ENCODE data around the gene KCNH3.
A peak's percentile ranks its signal among the peaks of the same experiment; 100 is the strongest.

The KCNH3 gene

DNA sequence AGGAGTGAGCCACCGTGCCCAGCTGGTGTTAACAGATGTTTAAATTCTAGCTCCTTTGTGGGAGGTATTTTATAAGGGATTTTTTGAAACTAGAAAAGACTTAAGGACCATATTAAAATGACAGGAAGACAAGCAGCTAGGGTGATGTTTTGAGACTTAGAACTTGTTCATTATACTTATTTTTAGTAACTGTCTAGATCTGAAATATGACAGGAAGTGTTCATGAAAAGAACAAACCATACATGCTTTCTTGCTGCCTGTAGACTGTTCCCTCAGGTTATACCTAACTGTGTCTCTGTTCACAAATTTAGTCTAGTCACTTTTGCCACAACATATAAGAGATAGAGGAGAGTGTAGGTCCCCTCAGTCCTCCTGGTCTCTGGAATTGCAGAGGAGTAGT lies 36.9 kb upstream of the KCNH3 start:
- H3K9me2 ChIP-seq (replicated peaks; ENCODE audit: low read depth, low read length) = no peaks in the 10 kb centered on the region
- no peak overlapping the region for H3K4me3 ChIP-seq (ENCODE audit: low read length, poor library complexity, severe bottlenecking)
- no peak overlapping the region for H2AFZ ChIP-seq (ENCODE audit: low read length)
- H3K36me3 ChIP-seq (ENCODE audit: insufficient read depth, low read length) = peaks cover 19% of the 10 kb centered on the region; the same call in 1 of the 2 replicates
- H3K9me3 ChIP-seq (ENCODE audit: insufficient read depth, low read depth, low read length) = no peaks in the 10 kb centered on the region
- H3K27me3 ChIP-seq (ENCODE audit: insufficient read depth, low read length, poor library complexity, severe bottlenecking) = no peaks in the 10 kb centered on the region
- no peaks in the 10 kb centered on the region for H3K79me2 ChIP-seq (ENCODE audit: insufficient read depth, low read length)
- peaks cover 4% of the 10 kb centered on the region for H3K4me1 ChIP-seq (ENCODE audit: insufficient read depth, low read length, poor library complexity, severe bottlenecking)
- H3K4me2 ChIP-seq (ENCODE audit: low read depth, low read length, poor library complexity, severe bottlenecking) = peak overlapping the region; percentile 7
- no peaks in the 10 kb centered on the region for H4K20me1 ChIP-seq (ENCODE audit: insufficient read depth, low read length, poor library complexity, severe bottlenecking)
- no peak for TF ChIP-seq EZH2phosphoT487 (IDR thresholded peaks at IDR 0.05; ENCODE audit: borderline replicate concordance)
- TF ChIP-seq, protein P1, sequence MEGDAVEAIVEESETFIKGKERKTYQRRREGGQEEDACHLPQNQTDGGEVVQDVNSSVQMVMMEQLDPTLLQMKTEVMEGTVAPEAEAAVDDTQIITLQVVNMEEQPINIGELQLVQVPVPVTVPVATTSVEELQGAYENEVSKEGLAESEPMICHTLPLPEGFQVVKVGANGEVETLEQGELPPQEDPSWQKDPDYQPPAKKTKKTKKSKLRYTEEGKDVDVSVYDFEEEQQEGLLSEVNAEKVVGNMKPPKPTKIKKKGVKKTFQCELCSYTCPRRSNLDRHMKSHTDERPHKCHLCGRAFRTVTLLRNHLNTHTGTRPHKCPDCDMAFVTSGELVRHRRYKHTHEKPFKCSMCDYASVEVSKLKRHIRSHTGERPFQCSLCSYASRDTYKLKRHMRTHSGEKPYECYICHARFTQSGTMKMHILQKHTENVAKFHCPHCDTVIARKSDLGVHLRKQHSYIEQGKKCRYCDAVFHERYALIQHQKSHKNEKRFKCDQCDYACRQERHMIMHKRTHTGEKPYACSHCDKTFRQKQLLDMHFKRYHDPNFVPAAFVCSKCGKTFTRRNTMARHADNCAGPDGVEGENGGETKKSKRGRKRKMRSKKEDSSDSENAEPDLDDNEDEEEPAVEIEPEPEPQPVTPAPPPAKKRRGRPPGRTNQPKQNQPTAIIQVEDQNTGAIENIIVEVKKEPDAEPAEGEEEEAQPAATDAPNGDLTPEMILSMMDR (conservative IDR thresholded peaks at IDR 0.05; ENCODE audit: low read length) = no peak
- no peak overlapping the region for H3K9ac ChIP-seq (ENCODE audit: low read depth, low read length, poor library complexity, severe bottlenecking)
- no peaks in the 10 kb centered on the region for H3F3A ChIP-seq (ENCODE audit: low read depth)

DNA sequence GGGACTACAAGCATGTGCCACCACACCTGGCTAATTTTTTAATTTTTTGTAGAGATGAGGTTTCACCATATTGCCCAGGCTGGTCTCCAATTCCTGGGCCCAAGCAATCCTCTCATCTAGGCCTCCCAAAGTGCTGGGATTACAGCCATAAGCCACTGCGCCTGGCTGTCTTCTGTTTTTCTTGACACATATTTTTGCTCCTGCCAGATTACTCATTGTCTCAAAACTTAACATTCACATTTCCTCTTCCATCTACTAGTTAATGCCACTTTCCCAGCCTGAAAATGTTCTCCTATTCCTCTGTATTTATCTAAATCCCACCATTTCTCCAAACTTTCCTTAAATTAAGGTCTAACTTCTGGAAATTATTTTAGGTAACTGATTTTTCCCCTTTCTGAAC lies 36.2 kb upstream of the KCNH3 start:
- H3K9me3 ChIP-seq (ENCODE audit: insufficient read depth, low read depth, low read length) = no peaks in the 10 kb centered on the region
- H3K36me3 ChIP-seq (ENCODE audit: insufficient read depth, low read length) = peaks cover 15% of the 10 kb centered on the region; the same call in 1 of the 2 replicates
- H3K4me1 ChIP-seq (ENCODE audit: insufficient read depth, low read length, poor library complexity, severe bottlenecking) = peaks cover 4% of the 10 kb centered on the region
- H3K4me2 ChIP-seq (ENCODE audit: low read depth, low read length, poor library complexity, severe bottlenecking) = no peak overlapping the region
- TF ChIP-seq EZH2phosphoT487 (IDR thresholded peaks at IDR 0.05; ENCODE audit: borderline replicate concordance) = no peak
- TF ChIP-seq, protein P1 (conservative IDR thresholded peaks at IDR 0.05; ENCODE audit: low read length) = no peak
- no peak overlapping the region for H2AFZ ChIP-seq (ENCODE audit: low read length)
- no peak overlapping the region for H3K4me3 ChIP-seq (ENCODE audit: low read length, poor library complexity, severe bottlenecking)
- no peak overlapping the region for H3K9ac ChIP-seq (ENCODE audit: low read depth, low read length, poor library complexity, severe bottlenecking)
- H4K20me1 ChIP-seq (ENCODE audit: insufficient read depth, low read length, poor library complexity, severe bottlenecking) = no peaks in the 10 kb centered on the region
- no peaks in the 10 kb centered on the region for H3K79me2 ChIP-seq (ENCODE audit: insufficient read depth, low read length)
- no peaks in the 10 kb centered on the region for H3F3A ChIP-seq (ENCODE audit: low read depth)
- H3K9me2 ChIP-seq (replicated peaks; ENCODE audit: low read depth, low read length) = no peaks in the 10 kb centered on the region
- H3K27me3 ChIP-seq (ENCODE audit: insufficient read depth, low read length, poor library complexity, severe bottlenecking) = no peaks in the 10 kb centered on the region

DNA sequence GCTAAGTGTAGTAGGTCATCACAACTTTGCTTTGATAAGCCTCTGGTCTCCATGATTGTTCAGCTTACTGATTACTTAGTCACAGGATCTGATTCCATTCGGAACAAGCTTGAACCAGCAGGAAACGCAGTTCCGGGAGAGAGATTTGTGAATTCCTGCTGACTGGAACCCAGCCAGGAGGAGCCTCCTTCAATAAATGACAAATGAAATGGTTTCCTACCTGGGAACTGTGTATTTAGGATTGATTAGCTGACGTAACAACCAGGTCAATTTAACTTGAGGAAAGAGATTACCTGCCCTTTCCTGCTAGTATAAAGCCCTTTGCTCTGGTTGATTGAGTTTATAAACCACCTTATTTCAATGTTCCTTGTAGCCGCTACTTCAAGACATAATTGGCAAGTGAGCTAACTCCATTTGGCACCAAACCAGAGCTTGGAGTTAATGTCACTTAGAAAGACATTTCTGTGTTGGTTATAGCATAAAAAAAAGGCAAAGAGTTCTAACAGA lies 35.1 kb upstream of the KCNH3 start:
- H3K4me3 ChIP-seq (ENCODE audit: low read length, poor library complexity, severe bottlenecking) = no peak overlapping the region
- H4K20me1 ChIP-seq (ENCODE audit: insufficient read depth, low read length, poor library complexity, severe bottlenecking) = no peaks in the 10 kb centered on the region
- no peaks in the 10 kb centered on the region for H3F3A ChIP-seq (ENCODE audit: low read depth)
- peaks cover 4% of the 10 kb centered on the region for H3K4me1 ChIP-seq (ENCODE audit: insufficient read depth, low read length, poor library complexity, severe bottlenecking)
- no peaks in the 10 kb centered on the region for H3K9me2 ChIP-seq (replicated peaks; ENCODE audit: low read depth, low read length)
- no peak overlapping the region for H3K9ac ChIP-seq (ENCODE audit: low read depth, low read length, poor library complexity, severe bottlenecking)
- no peaks in the 10 kb centered on the region for H3K9me3 ChIP-seq (ENCODE audit: insufficient read depth, low read depth, low read length)
- no peak overlapping the region for H3K4me2 ChIP-seq (ENCODE audit: low read depth, low read length, poor library complexity, severe bottlenecking)
- no peaks in the 10 kb centered on the region for H3K27me3 ChIP-seq (ENCODE audit: insufficient read depth, low read length, poor library complexity, severe bottlenecking)
- no peak for TF ChIP-seq EZH2phosphoT487 (IDR thresholded peaks at IDR 0.05; ENCODE audit: borderline replicate concordance)
- TF ChIP-seq, protein P1 (conservative IDR thresholded peaks at IDR 0.05; ENCODE audit: low read length) = no peak
- peaks cover 15% of the 10 kb centered on the region; the same call in 1 of the 2 replicates for H3K36me3 ChIP-seq (ENCODE audit: insufficient read depth, low read length)
- no peak overlapping the region for H2AFZ ChIP-seq (ENCODE audit: low read length)
- H3K79me2 ChIP-seq (ENCODE audit: insufficient read depth, low read length) = no peaks in the 10 kb centered on the region
